Fibroblast of villous mesenchyme (primary cell): ENCODE data around the gene TMEM217. TPM values are rescaled to one million over a fixed set of nuclear protein-coding genes. Genes with fewer than 3 reads are reported as not detected.

Source experiments
- DNase-seq: peaks from one replicate; pipeline ENCODE4 v3.0.0-alpha.2; 2010; ENCODE audit warnings: low read depth
- H3K4me3 ChIP-seq: 2 replicates; pipeline ENCODE4 v1.5.1; 2011; ENCODE audit warnings: low read depth, mild to moderate bottlenecking, low read length
- total RNA-seq: library from RNA; depleted of rRNA; stranded (reverse); fragments of >200 nt; gene quantifications from 2 replicates; pipeline ENCODE4 v1.2.3, GENCODE V29; 2012
- TF ChIP-seq, protein P1 (sequence below): IDR thresholded peaks from 2 replicates; pipeline ENCODE4 v1.5.1; 2012; ENCODE audit warnings: low read depth, mild to moderate bottlenecking, low read length; ENCODE audit not compliant: insufficient read depth

Gene TMEM217
- total RNA-seq, 1 donor = 3.5 TPM

DNA sequence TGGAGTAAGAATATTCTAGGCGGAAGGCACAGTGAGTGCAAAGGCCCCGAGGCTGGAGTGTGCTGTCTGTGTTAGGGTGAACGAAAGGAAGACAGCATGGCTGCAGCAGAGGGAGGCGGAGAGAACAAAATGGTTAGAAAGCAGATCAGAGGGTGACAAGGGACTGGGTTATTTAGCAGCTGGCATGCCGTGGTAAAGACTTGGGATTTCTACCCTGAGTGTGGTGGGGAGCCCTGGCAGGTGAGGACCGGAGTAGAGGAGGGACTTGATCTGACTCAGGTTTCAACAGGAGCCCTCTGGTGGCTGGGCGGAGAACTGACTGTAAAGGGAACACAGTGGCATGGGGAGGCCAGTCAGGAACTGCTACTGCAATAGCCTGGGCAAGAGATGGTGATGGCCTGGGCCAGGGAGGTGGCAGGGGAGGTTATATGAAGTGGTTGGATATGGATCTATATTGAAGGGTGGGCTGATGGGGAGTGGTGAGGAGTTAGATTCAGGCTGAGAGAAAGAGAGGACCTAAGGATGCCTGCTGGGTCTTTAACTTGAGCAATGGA lies 50.0 kb downstream of the TMEM217 start:
- H3K4me3 ChIP-seq = no peak overlapping the region
- peak; percentile 83 for DNase-seq
- TF ChIP-seq, protein P1, sequence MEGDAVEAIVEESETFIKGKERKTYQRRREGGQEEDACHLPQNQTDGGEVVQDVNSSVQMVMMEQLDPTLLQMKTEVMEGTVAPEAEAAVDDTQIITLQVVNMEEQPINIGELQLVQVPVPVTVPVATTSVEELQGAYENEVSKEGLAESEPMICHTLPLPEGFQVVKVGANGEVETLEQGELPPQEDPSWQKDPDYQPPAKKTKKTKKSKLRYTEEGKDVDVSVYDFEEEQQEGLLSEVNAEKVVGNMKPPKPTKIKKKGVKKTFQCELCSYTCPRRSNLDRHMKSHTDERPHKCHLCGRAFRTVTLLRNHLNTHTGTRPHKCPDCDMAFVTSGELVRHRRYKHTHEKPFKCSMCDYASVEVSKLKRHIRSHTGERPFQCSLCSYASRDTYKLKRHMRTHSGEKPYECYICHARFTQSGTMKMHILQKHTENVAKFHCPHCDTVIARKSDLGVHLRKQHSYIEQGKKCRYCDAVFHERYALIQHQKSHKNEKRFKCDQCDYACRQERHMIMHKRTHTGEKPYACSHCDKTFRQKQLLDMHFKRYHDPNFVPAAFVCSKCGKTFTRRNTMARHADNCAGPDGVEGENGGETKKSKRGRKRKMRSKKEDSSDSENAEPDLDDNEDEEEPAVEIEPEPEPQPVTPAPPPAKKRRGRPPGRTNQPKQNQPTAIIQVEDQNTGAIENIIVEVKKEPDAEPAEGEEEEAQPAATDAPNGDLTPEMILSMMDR = peak; percentile 96

DNA sequence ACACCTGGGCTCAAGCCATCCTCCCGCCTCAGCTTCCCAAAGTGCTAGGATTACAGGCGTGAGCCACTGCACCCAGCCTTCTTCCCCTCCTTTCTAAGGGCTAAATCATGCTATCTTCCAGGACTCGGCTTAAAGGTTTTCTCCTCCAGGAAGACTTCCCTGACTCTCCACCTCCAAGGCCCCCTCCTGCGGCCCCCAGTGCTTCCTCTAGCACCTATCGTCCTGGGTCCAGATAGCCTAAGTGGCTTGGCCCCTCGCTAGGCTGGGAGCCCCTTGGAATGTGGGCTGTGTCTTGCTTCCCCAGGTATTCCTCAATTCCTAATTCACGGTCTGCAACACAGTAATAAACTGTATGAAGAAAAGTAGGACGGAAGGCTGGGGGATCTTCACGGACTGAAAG lies 51.3 kb downstream of the TMEM217 start:
- TF ChIP-seq, protein P1 = no peak
- no peak overlapping the region for H3K4me3 ChIP-seq
- no peak for DNase-seq

DNA sequence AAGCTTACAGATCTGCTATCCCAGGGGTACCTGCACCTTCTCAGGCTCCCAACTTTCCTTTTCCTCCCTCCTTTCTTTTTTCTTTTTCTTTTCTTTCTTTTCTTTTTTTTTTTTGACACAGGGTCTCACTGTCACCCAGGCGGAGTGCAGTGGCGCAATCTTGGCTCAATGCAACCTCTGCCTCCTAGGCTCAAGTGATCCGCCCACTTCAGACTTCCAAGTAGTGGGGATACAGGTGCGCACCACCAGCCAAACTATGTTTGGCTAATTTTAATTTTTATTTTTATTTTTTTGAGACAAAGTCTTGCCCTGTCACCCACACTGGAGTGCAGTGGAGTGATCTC lies 52.0 kb downstream of the TMEM217 start:
- TF ChIP-seq, protein P1 = no peak
- no peak overlapping the region for H3K4me3 ChIP-seq
- DNase-seq = no peak

DNA sequence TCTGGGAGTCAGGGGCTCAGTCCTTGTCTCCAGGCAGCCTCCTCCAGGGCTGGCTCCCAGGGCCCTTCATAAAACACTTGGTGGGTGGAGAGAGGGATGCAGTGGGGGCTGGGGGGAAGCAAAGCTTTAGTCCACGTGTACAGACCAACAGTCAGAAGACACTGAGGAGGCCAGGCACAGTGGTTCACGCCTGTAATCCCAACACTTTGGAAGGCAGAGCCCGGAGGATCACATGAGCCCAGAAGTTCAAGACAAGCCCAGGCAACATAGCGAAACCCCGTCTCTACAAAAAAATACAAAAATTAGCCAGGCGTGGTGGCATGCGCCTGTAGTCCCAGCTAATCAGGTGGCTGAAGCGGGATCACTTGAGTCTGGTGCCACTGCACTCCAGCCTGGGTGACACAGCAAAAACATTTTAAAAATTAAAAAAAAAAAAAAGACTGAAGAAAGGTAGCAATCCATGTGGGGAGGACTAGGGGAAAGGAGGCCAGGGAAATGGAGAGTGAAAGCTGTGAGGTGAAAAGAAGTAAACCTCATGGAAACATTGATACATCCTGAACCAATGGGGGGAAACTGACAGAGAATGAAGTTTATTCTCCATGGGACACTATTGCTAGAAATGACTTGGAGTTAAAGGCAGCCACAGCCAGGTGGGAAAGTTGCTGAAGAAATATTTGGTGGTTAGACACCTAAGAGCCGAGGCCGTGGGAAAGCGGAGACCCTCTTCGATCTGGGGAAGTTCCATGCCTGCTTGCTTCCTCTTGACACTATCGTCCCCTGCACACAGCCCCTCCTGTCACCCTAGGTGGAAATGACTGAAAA lies 52.6 kb downstream of the TMEM217 start:
- DNase-seq = no peak
- no peak overlapping the region for H3K4me3 ChIP-seq
- TF ChIP-seq, protein P1 = no peak

DNA sequence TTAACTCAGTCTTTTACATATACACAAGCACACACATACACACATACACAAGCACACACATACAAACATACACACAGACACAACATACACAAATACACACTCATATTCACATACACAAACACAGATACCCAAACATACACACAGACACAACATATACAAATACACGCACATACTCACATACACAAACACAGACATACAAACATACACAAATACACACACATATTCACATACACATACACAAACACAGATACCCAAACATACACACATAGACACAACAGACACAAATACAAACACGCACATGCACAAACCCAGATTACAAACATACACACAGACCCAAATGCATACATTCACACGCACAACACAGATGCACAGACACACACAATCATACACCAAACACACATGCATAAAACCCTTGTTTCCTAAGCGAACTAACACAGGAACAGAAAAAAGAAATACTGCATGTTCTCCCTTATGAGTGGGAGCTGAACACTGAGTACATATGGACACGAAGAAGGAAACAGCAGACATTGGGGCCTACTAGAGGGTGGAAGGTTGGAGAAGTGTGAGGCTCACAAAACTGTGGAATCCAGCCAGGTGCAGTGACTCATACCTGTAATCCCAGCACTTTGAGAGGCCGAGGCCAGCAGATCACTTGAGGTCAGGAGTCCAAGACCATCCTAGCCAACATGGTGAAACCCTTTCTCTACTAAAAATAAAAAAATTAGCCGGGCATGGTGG lies 53.8 kb downstream of the TMEM217 start:
- no peak overlapping the region for H3K4me3 ChIP-seq
- TF ChIP-seq, protein P1 = no peak
- no peak for DNase-seq

DNA sequence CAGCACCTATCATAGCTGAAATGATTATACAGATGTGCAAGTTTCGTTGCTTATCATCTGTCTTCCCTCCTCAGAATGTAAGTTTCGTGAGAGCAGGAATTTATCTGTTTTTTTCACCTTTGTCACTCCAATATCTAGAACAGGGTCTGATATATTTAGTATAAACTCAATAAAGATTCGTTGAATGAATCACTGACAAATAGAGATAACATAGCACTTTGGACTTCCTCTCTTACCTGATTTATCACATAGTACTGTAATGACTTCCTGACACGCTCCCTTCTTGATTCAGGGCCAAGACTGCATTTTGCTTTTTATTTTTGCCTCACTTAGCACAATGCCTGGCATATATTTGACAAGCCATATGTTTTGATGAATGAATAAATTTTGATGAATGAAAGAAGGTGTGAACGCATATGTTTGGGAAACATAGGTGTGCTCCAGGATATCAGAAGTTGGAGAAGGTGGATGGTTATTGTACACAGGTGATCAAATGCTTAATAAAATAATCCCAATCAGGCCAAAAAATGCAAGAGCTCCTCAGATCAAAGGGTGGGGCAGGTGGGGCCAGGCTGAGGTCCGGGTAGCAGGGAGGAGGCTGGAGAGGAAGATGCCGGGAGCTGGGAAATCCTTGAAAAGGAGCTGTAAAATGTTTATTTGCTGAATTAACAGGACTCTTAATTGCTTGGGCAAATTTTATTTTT lies 55.0 kb downstream of the TMEM217 start:
- TF ChIP-seq, protein P1 = no peak
- H3K4me3 ChIP-seq = no peak overlapping the region
- DNase-seq = no peak
